GM21619 (cell line): ENCODE results near the gene CCSAP.
"Not testable (repeated sequence)": the region's sequence is repeated elsewhere in the genome, so short reads cannot be mapped to it uniquely, and the experiment has no call there.

ENCODE experiments used
- ATAC-seq: cut with Tn5 transposase; IDR thresholded peaks from one replicate; pipeline ENCODE4 v1.9.1; 2021; ENCODE audit not compliant: unreplicated experiment

CCSAP gene

DNA sequence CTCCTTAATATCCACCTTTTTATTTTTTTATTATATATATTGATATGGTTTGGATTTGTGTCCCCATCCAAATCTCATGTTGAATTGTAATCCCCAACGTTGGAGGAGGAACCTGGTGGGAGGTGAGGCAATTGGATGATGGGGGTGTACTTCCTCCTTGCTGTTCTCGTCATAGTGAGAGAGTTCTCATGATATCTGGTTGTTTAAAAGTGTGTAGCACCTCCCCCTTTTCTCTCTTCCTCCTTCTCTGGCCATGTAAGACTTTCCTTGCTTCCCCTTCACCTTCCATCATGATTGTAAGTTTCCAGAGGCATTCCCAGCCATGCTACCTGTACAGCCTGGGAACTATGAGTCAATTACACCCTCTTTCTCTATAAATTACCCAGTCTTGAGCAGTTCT lies 22.7 kb upstream of the CCSAP start:
- no peak for ATAC-seq

DNA sequence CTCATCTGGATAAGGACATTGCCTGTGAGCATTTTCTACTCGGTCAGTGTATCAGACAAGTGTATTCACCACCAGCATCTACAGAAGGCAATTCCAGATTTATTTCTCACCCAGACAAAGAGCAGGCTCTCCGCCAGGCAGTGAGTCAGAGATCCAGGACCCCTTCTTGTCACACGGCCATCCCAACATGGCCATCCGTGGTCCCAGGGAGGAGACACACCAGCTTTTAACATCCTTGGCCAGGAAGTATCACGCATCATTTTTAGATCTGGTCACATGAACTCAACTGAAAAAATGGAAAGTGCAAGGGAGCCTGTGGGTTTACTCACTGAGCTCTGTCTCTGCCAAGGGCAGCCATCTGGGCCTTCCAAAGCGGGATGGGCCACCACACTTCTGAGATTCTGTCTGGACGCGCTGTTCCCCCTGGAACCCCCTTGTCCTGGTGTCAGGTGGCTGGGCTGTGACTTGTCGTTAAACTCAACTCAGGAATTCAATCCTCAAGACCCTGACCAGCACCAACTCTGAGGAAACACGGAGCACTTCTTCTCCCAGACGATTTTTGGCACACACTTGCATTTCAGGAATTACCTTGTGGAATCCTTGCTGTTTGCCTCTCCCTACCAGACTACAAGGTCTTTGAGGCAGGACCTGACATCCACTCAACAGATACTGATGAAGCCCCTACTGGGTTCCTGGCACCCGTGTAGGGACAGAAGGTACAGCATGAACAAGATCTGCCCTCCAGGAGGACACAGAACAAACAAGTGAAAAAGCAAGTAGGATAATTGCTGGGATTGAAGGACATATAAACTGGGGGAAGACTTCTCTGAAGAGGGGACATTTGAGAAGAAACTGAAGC lies 21.6 kb upstream of the CCSAP start:
- ATAC-seq: no peak

DNA sequence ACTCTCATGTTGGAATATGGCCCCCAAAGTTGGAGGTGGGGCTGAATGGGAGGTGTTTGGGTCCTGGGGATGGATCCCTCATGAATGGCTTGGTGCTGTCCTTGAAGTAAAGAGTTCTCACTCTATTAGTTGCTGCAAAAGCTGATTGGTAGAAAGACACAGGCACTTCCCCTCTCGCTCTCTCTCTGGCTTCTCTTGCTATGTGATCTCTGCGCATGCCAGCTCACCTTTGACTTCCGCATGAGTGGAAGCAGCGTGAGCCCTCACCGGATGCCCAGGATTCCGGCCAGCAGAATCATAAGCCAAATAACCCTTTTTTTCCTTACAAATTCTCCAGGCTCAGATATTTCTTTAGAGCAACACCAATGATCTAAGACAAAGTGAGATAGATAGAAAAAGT lies 20.9 kb upstream of the CCSAP start:
- no peak for ATAC-seq

DNA sequence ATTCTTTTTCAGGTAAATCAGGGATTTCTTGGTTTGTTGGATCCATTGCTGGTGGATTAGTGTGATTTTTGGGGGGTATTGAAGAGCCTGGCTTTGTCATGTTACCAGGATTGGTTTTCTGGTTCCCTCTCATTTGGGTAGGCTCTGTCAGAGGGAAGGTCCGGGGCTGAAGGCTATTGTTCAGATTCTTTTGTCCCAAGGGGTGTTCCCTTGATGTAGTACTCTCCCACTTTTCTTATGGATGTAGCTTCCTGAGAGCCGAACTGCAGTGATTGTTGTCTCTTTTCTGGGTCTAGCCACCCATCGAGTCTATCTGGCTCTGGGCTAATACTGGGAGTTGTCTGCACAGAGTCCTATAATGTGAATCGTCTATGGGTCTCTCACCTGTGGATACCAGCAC lies 17.6 kb upstream of the CCSAP start:
- ATAC-seq: no peak

DNA sequence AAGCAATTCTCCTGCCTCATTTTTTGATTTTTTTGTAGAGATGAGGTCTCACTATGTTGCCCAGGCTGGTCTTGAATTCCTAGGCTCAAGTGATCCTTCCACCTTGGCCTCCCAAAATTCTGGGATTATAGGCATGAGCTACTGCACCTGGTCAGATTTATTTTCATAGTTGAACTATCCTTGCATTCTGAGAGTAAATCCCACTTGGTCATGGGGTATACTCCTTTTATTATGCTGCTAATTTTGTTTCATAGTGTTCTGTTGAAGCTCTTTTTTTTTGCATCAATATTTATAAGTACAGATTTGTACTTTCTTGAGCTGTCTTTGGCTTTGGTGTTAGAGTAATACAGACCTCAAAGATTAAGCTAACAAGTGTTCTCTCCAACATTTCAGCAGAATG lies 12.8 kb upstream of the CCSAP start:
- ATAC-seq: no peak

DNA sequence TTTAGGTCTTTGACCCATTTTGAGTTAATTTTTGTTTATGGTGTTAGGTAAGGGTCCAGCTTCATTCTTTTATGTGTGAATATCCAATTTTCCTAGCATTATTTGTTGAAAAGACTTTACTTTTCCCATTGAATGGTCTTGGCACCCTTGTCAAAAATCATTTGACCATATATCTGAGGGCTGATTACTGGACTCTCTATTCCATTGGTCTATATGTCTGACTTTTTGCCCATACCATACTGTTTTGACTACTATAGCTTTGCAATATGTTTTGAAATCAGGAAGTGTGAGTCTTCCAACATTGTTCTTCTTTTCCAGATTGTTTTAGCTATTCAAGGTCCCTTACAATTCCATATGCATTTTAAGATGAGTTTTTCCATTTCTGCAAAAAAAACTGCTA lies 11.4 kb upstream of the CCSAP start:
- no peak for ATAC-seq

DNA sequence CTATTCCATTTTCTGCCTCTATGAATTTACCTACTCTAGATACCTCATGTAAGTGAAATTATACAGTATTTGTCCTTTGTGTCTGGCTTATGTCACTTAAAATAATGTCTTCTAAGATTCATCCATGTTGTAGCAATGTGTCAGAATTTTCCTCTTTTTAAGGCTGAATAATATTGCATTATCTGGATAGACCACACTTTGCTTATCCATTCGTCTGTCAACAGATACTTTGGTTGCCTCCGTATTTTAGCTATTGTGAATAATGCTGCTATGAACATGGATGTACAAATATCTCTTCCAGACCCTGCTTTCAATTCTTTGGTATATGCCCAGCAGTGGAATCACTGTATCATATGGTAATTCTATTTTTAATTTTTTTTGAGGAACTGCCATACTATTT lies 10.1 kb upstream of the CCSAP start:
- no peak for ATAC-seq

DNA sequence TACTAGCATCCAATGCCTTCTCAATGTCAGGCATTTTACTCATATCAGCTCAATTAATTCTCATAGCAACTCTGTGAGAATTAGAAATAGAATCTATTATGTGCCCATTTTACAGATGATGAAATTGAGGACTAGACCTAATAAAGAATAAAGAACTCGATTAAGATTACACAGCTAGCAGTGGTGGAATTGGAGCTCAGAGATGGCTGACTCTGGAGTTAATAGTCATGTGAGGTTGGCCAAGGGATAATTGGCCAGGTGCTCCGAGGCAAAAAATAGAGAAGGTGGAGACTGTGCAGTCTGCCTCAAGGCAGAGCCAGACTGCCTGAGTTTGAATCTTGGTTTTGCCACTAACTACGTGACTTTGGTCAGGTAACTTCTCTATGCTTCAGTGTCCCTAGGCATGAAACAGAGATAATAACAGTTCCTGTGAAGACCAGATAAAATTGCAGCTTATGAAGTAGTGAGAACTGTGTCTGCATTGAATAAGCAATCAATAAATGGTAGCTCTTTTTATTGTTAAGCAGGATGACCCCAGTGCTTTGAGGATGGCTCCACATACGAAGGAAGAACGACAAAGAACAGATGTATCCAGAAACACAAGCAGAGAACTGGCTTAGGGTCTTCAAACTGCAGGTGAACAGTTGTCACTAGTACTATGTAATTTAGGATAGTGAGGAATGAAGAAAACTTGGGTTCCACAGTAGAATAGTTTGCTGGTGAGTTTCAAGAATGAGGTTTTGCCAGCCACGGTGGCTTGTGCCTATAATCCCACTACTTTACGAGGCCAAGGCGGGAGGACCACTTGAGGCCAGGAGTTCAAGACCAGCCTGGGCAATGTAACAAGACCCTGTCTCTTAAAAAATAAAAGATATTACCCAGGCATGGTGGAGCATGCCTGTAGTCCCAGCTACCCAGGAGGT lies 6.9 kb upstream of the CCSAP start:
- ATAC-seq: no peak

DNA sequence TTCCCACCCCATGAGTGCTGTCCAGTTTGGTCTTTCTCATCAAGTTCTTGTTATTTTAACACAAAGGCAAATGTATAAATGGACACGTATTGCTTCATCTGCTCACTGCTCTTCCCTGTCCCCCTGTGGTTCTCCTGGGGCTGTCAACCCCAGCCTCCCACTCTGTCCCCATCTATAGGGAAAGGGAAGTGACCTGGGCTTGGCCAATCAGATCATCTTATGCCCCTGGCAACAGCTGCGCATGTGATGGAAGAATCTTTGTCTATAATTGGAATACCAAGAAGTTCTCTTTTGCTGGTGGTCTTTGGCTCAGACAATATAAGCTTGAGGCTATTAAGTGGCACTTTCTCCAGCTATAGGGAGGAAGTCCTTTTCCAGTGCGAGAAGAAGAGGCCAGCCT lies 4.7 kb upstream of the CCSAP start:
- no peak for ATAC-seq

DNA sequence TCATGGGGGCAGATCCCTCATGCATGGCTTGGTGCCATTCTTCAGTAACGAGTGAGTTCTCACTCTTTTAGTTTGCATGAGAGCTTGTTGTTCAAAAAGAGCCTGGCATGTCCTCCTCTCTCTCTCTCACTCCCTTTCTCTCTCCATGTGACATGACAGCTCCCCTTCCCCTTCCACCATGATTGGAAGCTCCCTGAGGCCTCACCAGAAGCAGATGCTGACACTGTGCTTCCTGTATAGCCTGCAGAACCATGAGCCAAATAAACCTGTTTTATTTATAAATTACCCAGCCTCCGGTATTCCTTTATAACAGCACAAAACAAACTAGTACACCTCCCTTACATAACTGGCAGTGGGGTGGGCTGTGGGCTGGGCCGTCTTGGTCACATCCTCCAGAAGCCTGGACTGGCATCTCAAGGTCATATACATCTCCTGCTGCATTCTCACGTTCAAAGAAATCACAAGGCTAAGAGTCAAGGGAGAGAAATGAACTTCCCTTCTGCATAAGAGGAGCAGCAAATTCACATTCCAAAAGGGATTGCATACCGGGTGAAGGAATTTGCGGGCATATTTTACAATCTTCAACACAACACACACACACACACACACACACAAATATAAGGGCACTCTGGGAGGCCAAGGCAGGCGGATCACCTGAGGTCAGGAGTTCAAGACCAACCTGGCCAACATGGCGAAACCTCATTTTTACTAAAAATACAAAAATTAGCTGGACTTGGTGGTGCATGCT lies 2.3 kb upstream of the CCSAP start:
- ATAC-seq: no peak

DNA sequence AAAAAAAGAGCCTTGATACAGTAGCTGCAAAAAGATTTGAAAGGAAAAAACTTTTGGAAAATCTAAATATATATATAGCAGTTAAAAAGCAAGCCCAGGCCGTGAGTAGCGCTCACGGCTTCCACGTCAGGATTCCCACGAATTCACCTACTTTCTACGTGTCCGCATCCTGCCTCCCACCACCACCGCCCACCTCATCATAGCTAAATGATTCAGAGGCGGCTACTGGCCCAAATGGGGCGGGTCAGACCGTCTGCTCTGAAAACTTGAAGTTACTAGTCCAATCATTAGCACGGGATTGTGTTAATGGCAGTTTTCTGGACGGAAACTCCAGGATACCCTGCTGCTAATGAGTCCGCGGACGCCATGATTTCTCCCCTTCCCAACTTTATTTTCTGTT lies 1.3 kb upstream of the CCSAP start:
- no peak for ATAC-seq

DNA sequence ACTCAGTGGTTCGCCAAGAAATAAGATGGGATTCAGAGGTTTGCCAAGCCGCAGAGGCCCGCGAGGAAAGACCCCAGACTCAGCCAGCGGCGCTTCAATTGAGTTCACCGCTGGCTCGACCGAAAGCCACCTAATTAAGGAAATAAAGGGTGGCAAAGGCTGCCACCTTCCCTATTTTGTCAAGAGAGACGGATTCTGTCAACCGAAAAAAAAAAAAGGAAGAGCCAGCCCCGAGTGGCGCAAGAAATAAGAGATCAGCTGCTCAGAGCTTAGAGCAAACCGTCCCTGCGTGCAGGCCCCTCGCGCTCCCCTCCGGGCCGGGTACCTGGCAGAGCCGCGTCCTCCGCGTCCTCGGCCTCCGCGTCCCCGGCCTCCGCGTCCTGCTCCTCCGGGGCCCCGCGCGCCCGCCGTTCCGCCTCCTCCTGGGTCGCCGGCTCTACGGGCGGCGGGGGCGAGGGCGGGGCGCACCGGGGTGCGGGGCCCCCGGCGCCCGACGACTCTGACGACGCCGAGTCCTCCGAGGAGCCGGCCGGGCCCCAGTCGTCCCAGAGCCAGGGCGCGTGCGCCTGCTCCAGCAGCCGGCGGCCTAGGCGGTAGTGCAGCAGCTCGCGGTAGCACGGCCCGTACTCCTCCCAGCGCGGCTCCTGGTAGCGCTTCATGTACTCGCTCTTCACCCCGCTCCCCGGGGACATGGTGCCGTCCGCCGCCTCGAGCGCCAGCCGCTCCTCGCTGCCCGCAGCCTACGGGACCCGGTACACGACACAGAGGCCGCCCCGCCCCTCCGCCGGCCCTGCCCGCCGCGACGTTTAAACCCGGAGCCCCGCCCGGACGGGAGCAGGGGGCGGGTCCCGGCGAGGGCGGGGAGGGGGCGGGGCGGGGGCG lies 832 bp downstream of the CCSAP start:
- ATAC-seq: peak; percentile 67

DNA sequence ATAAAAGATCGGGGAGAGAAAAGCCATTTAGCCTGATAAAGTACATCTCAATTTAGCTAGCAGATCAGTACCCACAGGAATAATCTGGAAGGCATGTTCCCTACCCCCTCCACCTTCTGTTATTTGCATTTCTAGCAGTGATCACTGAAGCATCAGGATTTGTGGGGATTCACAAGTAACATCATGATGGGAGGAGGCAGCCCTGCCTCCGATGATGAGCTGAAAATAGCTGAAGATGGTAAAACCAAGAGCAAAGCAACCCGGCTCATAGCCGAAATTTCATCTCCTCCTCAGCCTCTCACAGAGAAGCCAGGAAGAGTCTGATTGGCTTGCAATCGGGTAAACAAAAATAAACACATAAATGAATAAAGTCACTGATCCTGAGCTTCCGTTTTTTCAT lies 2.4 kb downstream of the CCSAP start:
- ATAC-seq: no peak

DNA sequence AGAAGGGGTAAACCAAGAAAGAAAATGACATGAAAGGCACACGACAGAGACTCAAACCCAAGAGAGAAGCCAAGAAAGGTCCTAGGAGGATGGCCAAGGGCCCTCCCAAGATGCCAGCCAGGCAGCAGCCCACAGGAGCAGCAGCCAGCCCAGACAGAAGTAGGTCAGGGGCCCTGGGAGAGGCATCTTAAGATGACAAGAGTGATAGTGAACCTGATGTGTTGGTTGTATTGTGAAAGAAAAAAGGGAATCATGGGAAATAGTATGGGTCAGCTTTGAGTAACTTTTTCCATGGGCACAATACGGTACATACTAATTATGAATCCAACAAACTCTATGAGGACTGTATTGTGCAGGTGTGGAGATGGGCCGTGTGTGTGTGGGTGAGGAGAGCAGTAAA lies 3.3 kb downstream of the CCSAP start:
- no peak for ATAC-seq

DNA sequence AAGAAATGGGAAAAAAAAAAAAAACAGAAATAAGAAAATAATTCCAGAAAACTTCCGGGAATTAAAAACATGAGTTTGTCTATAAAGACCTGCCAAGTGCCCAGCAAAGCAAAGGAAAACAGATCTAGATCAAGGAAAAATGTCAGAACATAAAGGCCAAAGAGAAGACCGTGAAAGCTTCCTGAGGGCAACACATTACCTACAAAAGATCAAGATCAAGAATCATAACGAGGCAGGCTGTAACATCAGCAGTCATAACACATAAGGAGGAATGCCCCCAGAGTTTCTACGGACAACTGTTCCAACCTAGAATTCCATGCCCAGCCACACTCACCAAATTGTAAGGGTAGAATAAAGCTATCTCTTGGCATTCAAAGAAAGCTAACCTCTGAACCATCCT lies 3.8 kb downstream of the CCSAP start:
- no peak for ATAC-seq

DNA sequence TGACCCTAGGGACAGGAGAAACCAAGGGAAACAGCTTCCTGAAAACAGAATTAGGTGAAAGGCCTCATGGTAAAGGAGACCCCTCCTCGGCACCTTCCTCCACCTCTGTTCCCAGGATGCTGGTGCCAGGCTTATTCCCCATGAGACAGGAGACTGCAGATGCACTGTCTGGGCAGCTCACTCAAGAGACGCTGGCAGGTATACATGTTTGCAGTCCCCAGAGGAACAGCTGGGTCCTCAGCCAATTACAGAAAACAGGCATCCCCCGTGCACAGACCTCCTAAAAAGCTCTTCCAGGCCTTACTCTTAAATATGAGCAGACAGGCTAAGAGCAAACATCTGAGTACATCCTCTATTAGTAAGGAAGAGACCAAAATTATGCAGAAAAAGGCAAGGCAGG lies 6.5 kb downstream of the CCSAP start:
- no peak for ATAC-seq

DNA sequence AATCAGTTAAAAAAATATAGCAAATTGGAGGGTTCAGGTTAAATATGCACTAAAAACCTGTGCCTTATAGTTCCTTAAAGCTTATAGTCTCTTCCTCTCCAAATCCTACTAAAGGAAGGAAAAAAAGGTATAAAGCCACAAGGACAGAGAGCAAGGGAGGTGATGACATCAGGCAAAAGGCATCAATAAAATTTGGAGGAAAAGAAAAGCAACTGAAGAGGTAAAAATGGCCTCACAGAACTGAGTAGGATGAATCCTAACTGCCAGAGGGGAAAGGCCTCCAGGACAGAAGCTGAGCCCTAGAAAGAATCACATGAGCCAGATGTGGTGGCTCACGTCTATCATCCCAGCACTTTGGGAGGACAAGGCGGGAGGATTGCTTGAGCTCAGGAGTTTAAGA lies 8.1 kb downstream of the CCSAP start:
- no peak for ATAC-seq

DNA sequence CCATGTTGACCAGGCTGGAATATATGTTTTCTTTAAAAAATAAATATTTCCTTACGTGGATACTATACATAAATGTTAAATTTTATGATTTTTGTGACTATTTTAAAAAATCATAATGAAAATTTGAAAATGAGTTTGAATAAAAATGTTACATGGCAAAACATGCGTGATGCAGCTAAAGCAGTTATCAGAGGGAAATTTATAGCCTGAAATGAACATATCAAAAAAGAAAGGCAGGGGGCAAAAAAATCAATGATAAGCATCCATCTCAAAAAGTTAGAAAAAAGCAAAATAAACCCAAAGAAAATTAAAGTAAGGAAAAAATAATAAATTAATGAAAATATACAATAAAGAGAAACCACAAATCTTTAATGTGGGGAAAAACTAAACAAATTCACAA lies 8.6 kb downstream of the CCSAP start:
- ATAC-seq: no peak

DNA sequence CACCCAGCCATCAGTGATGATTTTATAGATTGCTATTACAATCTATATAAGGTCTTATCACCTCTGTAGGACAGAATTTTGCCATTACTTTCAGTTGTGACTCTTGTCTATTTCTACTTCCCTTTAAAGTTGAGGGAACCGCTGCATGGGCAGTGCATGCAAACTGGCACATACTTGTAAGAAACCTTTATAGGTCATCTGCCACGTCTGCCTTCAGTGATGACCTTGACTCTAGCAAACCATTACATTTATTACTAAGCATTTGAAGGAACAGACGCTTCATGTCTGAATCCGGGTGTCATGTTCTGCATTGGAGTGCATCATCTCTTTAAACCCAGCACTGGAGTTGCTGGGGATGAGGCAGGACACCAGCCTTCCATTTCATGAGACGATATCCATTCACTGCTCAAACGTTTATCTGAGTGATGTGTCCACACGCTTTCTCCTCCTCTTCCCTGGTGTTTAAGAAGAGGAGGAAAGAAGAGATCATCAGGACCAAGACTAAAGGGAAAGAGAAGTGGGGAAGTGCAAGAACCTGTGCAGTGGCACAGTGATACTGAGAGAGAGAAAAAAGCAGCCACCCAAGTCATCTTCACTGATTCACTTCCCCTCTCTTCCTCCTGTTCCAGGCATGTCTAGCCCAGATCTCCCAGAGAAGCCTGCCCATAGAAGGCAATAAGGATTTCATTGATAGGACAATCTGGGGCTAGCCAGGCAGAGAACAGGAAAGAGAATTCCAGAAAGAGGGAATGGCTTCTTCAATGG lies 14.1 kb downstream of the CCSAP start:
- ATAC-seq: no peak

DNA sequence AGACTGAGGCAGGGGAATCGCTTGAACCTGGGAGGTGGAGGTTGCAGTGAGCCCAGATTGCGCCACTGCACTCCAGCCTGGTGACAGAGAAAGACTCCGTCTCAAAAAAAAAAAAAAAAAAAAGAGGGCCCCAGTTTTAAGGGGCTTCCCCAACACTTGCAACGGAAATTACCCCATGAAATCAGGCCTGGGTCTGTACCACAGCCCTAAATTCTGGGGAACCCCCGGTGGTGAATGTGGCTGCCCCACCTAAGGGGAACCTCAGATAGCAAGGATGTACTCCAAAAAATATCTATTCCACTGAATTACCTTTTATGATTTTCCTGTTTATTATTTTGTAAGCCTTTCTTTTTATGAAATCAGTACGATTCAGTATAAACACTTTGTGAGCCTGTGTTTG lies 15.1 kb downstream of the CCSAP start:
- not testable (repeated sequence) for ATAC-seq
